HG02763 (cell line): Measurements from ENCODE around the gene CTNNA3.

ENCODE experiments used
- ATAC-seq: cut with Tn5 transposase; IDR thresholded peaks from one replicate; pipeline ENCODE4 v1.9.1; 2021; ENCODE audit warnings: mild to moderate bottlenecking, moderate library complexity; ENCODE audit not compliant: unreplicated experiment

The CTNNA3 gene

DNA sequence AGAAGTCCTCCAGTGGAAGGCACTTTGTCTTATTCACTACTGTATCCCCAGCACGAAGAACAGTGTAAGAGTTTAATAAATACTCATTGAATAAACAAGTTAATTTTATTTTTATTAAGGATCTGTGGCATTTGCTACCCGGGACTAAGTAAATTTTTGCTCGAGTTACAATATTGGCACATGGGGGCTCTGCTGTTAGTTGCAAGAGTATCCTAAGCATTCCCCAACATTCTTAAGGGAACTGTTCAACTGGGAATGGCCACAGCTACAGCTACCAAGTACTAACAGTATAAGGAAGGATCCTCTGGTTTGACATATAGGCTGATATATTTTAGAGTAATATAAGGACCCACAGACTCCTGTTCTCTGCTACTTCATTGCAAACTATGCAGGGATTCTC lies 778.9 kb downstream of the CTNNA3 start:
- ATAC-seq, result no peak

DNA sequence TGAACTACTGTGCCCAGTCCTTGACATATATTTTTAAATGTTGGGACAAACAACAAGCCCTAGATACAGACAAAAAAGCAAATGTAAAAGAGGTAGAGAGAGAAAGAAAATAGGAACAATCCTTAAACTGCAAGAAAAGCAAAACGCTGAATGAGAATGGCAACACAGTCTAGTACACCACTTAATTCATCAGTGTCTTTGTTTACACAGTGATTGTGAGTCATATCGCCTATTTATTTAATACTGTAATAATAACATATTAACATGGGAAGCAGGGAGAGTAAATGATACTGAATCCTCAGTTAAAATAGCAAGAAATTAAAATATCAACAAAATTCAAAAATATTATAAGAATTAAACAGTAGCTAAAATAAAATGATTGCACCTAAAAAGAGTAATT lies 780.0 kb downstream of the CTNNA3 start:
- ATAC-seq, result no peak

DNA sequence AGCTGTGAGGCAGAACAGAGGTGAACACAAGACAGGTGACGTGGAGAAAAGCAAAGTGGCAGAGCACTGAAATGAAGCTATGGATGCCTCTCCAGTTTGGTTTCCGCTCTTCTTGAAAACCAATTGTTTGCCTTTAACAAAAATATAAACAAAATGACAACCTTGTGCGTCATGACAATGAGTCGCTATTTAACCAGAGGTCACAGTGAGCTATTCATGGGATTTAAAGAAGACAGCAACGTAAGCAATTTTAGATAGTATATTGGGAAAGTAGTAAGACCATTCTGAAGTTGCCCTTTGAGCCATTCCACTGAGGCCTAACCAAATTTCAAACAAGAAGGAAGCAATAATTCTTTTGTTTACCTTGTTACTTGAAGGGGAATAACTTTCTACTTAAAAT lies 785.3 kb downstream of the CTNNA3 start:
- ATAC-seq, result no peak

DNA sequence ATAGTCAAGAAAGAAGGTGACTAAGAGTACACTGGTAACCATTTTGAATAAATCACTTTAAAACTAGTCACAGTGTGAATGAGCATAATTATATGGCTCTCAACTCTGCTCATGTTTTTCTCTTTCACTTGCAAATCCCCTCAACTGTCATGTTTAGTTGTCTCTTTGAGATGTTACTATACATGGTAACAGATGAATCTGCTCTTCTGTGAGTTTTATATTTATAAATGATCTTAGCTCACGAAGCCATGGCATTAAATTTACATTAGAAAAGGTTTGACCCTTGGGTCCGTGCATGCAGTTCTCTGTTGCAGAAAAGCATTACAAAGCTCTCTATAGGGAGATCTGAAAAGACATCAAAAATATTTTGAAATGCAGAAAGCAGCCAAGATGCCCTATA lies 803.1 kb downstream of the CTNNA3 start:
- no peak for ATAC-seq

DNA sequence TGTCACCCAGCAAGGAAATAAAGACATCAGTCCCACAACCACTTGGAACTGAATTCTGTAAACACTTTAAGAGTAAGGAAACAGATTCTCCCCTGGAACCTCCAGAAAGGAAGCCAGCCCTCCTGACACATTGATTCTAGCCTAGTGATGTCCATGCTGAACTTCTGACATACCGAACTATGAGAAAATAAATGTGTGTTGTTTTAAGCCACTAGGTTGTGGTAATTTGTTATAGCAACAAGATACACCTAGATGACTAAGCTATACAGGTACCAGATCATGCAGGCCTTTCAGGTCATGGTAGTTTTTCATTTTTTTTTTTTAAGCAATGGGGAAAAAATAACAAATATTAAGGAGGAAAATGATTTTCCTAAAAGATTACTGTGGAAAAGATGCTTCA lies 807.8 kb downstream of the CTNNA3 start:
- no peak for ATAC-seq

DNA sequence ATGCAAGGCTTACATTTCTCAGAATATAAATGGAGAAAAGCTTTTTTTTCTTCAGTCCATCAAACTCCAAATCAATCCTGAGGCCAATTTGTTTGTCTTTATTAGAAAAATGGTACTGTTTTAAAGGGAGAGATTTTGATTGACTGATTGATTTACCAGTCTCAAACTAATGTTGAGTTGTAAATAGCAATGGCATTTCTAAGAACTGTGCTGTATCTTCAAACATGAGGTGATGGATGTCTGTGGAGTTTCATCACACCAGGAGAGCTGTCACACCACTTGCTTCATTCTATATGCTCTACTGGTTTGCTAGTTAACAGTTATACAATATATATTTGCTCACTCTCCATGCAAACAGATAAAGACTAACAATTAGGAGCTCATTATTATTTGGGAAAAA lies 809.1 kb downstream of the CTNNA3 start:
- no peak for ATAC-seq

DNA sequence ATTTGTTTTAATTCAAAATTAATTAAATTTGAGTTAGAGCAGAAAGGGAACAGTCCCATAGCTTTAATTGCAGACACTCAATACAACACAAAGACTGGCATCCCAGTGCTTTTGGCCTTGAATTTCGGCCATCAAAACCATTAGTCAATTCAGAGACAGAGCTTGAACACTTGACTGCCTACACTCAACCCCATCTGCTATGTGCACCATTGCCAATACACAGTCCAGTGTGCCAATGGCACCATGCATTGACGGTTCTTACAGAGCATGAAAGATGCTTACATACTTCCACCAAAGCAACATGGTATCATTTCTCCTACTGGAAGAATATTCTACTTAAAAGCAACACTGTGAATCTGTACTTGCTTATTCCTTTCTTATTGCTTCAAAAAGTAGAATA lies 813.7 kb downstream of the CTNNA3 start:
- ATAC-seq, result no peak

DNA sequence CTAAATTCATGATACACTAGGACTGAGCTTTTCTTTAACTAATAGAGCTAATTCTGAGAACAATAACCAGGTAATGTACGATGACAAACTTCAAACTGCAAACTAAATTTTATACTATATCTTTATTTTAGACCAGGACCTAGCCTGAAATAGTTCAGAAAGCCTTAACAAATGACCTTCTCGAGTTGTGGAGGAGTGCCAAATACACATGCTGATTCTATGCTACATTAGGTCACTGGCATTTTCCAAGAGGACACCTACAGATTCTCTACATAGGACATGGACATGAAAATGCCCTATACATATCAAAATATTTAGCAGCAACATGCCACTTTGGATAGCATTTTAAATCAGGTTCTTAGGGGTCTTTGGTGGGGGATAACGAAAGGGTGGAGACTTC lies 814.2 kb downstream of the CTNNA3 start:
- no peak for ATAC-seq

DNA sequence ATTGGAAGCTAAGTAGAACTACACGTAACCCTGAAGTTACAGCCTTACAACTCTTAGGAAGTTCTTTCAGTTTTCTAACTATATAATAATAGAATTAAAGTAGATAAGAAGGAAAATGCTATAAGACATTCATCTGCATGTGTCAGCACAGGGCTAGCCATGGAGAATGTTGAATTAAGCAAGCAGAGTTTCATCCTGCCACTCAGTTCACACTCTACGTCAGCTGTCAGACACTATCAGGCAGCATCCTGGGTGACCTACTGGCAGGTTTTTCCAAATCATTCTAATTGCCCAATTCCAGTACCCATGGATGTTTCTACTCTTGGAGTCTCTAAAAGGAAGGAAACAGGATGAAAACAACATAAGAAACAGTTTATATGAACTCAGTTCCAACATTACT lies 815.2 kb downstream of the CTNNA3 start:
- ATAC-seq, result no peak

DNA sequence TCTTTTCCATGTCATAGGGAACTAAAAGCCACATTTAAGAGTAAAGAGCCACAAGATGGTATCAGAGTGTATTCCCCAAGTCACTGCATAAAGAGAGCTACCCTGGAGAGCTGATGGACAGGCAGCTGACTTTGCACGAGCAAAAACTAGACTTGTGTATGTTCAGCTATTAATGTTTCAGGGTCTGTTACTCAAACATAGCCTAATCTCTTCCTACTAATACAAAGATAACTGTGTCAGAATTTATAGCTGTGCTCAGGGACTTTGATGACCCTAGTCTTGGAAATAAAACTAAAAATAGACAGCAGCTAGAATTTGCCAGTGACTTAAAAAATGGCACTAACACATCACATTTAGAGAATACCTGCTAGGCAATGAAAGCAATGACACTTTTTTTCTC lies 815.7 kb downstream of the CTNNA3 start:
- ATAC-seq, result no peak

DNA sequence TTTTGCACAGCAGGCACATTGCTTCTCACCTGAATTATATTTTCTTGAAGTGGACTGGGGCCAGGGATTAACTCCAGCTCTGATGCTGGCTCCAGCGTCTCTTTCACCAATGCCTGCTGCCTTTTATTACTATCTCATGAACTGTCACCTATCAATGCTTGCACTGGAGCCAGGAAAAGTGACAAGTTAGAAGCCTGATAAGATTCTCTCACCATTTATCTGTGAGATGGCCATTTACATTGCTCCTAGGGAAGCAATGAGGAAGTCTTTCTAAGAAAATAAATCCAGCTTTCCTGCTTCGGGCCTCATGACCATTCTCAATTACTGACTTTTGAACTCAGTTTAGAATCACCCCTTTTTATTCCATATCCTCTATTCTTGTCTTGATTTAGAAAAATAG lies 818.6 kb downstream of the CTNNA3 start:
- ATAC-seq, result no peak

DNA sequence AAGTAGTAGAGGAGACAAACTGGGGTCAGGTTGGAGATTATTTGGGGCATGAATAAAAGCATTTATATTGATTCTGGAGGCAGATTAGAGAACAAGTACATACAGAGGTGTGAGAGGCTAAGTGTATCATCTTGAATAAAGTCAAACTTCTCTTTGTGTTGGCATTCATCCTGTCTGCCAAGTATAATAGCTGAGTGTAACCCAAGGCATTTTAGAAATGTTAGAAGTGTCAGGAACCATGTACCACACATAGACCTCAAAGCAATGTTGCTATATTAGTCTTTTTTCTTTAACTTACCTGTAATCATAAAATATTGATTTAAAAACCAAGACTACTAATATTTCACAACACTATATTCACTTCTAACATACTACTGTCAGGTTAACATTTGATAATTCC lies 826.4 kb downstream of the CTNNA3 start:
- no peak for ATAC-seq

DNA sequence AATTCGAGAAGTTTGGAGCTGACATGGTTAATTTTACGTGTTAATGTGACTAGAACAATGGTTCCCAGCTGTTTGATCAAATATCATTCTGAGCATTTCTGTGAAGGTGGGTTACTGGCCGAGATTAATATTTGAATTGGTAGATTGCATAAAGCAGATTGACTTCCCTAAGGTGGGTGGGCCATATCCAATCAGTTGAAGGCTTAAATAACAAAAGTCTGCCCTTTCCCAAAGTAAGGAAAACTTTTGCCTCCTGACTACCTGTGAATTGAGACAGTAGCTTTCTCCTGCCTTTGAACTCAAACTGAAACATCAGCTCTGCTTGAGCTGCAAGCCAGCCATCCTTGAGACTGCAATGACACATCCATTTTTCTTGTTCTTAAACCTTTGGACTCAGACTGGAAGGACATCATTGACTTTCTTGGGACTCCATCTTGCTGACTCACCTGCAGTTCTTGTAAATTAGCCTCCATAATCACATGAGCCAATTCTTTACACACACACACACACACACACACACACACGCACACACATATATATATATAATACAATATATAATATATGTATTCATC lies 833.2 kb downstream of the CTNNA3 start:
- ATAC-seq, result no peak

DNA sequence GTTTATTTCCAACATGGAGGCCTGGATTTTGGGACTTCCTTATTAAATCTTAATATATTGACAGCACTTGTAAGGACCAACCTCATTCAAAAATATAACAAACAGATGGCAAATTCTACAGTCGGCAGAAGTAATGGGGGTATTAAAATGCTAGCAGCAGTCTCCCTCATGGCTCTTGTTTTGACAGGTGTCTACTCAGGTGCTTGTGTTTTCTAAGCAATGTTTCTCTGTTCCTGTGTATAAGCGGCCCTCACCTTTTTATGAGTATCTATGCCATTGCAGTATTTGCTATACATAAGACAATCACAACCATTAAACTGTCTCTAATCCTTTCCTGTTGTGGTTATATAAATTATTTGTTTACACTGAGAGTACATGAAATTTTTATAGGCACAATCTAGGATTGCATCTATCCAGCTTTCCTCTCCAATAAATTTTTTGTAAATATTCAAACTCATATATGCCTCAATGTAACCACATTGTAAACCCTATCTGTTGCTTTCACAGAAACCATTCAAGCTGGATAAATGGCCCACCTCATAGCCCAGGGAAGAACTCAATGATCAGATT lies 835.5 kb downstream of the CTNNA3 start:
- no peak for ATAC-seq

DNA sequence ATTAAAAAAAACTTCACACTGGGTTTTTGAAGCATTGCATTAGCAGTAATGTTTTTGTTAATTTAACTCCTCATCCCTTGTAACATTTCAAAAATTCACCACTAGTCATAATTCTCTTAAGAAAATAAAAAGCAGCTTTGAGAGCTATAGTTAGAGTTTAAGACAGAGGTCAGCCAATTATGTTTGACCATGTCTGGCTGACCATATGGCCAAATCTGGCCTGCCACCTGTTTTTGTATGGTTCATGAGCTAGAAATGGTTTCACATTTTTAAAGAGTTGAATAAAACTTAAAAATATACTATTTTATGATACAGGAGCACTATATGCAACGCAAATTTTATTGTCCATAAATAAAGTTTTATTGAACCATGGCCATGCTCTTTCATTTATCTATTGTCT lies 843.2 kb downstream of the CTNNA3 start:
- ATAC-seq, result no peak

DNA sequence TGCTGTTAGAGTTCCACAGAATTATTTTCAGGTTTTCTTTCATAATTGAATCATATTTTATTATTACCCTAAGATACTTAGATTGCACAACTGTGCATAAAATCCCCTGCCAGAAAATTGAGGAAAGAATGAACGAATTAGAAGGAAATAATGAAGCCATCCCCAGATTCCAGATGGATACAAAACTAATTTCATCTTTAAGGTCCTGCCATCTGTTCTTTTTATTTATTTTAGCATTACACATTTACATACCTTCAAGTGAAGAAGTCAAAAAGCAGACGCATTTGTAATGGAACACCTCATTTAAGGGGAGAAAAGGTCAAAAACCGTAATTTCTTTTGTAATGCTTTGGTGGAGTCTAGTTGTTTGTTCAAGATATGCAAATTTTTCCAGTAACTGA lies 847.1 kb downstream of the CTNNA3 start:
- ATAC-seq, result no peak

DNA sequence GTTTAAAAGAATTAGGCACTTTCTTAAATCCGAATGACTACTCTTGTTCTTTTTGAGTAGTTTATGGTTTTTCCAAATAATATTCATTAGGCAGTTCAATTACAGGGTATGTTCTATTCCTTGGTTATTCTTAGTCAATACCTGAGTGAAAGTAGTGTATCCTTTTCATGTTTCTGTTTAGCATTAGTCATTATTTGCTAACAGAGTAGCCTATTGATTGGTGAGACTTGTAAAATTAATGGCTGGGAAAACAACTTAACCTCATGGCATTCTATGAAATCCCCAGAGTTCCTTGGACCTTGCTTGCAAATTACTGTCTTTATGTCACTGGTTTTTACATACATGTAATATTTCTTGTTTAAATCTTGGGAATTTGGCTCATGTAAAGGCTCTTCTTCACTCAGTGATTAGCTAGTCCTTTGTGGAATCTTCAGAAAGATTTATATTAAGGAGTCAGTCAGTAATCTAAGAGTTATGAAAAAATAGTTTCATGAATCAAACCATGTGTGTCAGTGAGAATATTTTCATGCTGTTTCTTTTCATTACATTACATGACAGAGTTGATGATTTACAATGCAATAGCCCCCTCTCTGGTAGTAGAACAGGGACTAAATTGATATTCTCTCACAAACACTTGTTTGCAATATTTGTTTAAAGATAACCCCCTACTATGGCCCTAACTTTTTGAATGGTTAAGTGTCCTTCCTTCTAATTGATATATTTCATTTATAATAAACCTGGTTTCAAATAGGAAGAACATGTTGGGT lies 851.6 kb downstream of the CTNNA3 start:
- ATAC-seq, result no peak

DNA sequence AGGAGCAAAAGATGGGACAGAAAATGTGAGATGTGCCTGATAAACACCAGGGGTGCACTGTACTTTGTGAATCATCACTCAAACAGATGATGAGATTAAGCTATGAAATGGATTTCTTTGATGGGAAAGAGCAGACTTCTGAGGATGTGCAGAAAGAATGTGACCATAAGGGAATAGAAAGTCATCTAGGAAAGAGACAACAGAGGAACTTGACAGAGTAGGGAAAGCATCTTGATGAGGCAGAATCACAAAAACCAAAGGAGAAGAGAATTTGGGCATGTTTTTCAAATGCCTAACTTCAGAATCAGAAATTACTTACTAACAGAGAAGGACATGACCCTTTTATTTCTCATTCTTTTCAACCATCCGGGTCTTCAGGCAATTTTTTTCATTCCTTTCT lies 852.6 kb downstream of the CTNNA3 start:
- ATAC-seq, result no peak

DNA sequence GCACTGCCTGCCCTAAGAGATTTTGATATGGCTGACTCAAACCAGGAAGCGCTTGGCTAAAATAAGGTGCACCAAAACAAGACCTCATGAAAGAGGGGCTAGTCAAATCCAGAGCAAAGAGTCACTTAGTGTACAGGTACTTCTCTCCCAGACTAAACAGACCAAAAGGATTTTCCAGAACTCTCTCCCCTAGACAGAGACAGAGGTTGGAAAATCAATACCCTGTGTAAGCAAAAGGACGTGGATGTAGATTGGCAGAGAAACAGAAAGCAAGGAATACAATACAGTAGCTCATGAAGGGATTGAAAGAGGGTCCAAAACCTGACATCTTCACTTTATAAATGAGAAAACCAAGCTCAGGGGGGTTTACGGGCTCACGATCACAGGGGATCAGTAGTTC lies 853.1 kb downstream of the CTNNA3 start:
- ATAC-seq, result no peak

DNA sequence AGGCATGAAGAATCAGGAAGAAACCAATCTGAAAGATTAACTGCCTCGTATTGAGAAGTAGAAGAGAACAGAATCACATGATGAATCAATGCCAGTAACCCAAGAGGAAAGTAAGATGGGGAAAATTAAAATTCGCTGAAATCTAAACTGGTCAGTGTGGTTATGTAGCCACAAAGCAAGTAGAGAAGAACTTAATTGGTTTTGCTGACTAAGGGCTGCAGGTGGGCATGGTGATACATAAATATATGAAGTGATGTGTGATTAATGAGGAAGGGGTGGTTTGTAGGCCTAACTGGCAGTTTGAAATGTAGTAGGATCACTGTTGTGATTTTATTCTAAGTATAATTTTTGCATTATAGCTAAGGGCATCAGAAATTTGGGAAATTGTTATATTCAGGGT lies 853.6 kb downstream of the CTNNA3 start:
- ATAC-seq, result no peak

DNA sequence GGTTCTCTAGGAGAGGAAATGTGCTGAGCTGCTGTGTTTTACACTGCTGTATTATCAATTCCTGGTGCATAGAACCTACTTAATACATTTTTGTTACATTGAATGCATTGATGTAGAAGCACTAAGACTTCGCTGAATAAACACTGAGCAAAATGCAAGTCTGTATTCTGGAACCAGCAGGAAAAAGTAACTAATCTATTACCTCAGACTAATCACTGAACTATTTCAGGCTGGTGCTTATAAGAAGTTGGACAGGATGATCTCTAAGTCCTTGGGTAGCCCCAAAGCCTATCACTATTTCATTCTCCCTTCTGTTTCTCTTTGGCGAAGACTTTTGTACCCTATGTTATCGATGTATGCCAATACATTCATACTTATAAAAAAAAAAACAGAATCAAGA lies 857.3 kb downstream of the CTNNA3 start:
- no peak for ATAC-seq

DNA sequence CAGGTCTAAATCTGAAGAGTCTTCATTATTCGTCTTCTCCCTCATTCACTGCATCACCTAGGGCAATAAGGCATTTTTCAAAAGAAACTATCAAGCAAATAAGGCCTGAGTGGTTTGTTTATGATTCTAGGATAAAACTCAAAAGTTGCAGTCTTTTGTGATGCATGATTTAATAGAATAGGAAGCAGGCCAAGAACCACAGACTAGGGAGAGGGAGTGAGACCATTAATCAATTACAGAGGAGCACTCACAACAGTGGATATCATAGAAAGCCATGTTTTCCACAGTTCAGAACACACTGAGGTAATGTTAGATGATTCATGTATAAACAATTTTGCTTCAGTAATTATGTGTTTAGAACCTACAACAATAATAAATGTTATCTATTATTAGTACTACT lies 858.0 kb downstream of the CTNNA3 start:
- ATAC-seq, result no peak

DNA sequence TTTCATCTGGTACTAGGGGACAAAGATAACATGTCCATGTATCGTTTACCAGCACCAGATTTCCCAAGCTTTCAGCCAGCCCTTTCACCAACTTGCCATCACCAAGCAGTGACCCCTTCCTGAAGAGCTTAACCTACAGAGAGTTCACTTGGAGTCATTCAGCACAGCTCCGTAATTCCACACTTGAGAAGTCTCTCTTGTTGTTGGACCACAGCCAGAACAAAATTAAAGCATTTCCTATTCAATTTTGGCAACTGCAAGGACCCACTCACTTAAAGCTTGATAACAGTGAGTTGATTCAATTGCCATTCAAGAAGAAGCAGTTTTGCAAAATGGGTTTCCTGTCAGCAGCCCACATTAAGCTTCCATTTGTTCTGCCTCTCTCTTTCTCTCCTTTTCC lies 858.7 kb downstream of the CTNNA3 start:
- ATAC-seq, result no peak
